Heart left ventricle (tissue), 16 donors: ENCODE results near the gene CX3CL1. TPM values are rescaled to one million over a fixed set of nuclear protein-coding genes. Genes with fewer than 3 reads are reported as not detected.

Source experiments
- ATAC-seq, 4 donors: fragments of 200-7000 bp; cut with Tn5 transposase; one replicate each; pipeline ENCODE4 v1.9.1; 2020 to 2022; ENCODE audit warnings: moderate library complexity in 4 of 4, mild to moderate bottlenecking in 3 of 4, moderate number of reproducible peaks in 1 of 4
- DNase-seq, 5 donors: peaks; one replicate each; pipeline ENCODE4 v3.0.0-alpha.2; 2020
- H3K27ac ChIP-seq, 12 donors: fragments of 200-600 bp; sonication (generic) in 4 of 12; one replicate each; pipeline versions ENCODE4 v1.5.0 to v1.8.0; 2016 to 2022; ENCODE audit warnings: mild to moderate bottlenecking in 2 of 12
- H3K27me3 ChIP-seq, 9 donors: fragments of 200-600 bp; sonication (generic) in 2 of 9; one replicate each; pipeline versions ENCODE4 v1.5.1 to v1.8.0; 2016 to 2022; ENCODE audit warnings: mild to moderate bottlenecking in 3 of 9
- H3K36me3 ChIP-seq, 9 donors: fragments of 200-600 bp; sonication (generic) in 2 of 9; one replicate each; pipeline versions ENCODE4 v1.5.0 to v1.8.0; 2018 to 2022; ENCODE audit warnings: mild to moderate bottlenecking in 2 of 9
- H3K4me1 ChIP-seq, 12 donors: fragments of 200-600 bp; sonication (generic) in 4 of 12; one replicate each; pipeline versions ENCODE4 v1.5.0 to v1.8.0; 2016 to 2022; ENCODE audit warnings: mild to moderate bottlenecking in 3 of 12
- H3K4me3 ChIP-seq, 12 donors: fragments of 200-600 bp; sonication (generic) in 4 of 12; one replicate each; pipeline versions ENCODE4 v1.5.0 to v1.8.0; 2017 to 2022; ENCODE audit warnings: mild to moderate bottlenecking in 9 of 12, moderate library complexity in 4 of 12
- H3K9me3 ChIP-seq, 12 donors: fragments of 200-600 bp; sonication (generic) in 4 of 12; one replicate each; pipeline versions ENCODE4 v1.5.0 to v1.8.0; 2016 to 2022; ENCODE audit warnings: mild to moderate bottlenecking in 1 of 12
- POLR2A ChIP-seq, 2 donors: fragments of 450-650 bp; IDR thresholded peaks; one replicate each; pipeline ENCODE4 v1.6.1; 2017; ENCODE audit warnings: antibody characterized with exemption in 2 of 2, mild to moderate bottlenecking in 2 of 2, moderate library complexity in 2 of 2
- WGBS, 4 donors: extraction: QIAGEN DNeasy Blood & Tissue Kit in 2 of 4; methylation state at CpG; one replicate each; pipeline versions ENCODE4 v1.1.5 to v1.1.7; 2013 to 2018; 5-methylcytosine and 5-hydroxymethylcytosine counted together
- intact Hi-C, 10 donors: fragments of 100-400 bp; cut with DNase I; formaldehyde crosslinking; loops; one replicate each; pipeline versions ENCODE4 v1.11.1 to v1.14.2; 2022
- polyA plus RNA-seq, 2 donors: library from polyadenylated mRNA; stranded (reverse); fragments of 200-250 nt; gene quantifications; one replicate each; pipeline ENCODE4 v1.2.3, GENCODE V29; 2013
- total RNA-seq, 9 donors: library from RNA; depleted of rRNA in 2 of 9; stranded (reverse); fragments of >200 nt in 2 of 9; fragmentation: NEBNext Ultra II Directional in 3 of 9; extraction: Animal tissue kit (Norgen Biotek cat#: 25700) in 3 of 9; gene quantifications; one replicate each; pipeline versions ENCODE4 v1.1.0 to v1.2.4, GENCODE V29; 2016 to 2023
- TF ChIP-seq, protein P1 (sequence below), 12 donors: fragments of 200-600 bp; sonication (generic) in 4 of 12; IDR thresholded peaks; one replicate each; pipeline versions ENCODE4 v1.5.0 to v1.8.0; 2018 to 2022; ENCODE audit warnings: antibody characterized with exemption in 12 of 12, mild to moderate bottlenecking in 5 of 12
- donor health status: ischemic (EF 13 %, LVEDD 7.1; RV severe dilation, severe dysfunction).
- donor health status: healthy with polysubstance abuse.
- donor health status: DM: no; HTN: yes; CAD: no.
- donor health status: DM: no; HTN: no; CAD: no.
- donor health status: ischemic (EF 25% LVEDD 6.9; RV normal size, moderate dysfunction).
- donor health status: ischemic (EF 25% LVEDD 5.7; RV mildly dilated, moderate dysfunction).
- donor health status: healthy.
- donor health status: DM: yes; HTN: yes; CAD: no.
- donor health status: ischemic (EF 35%, LVEDD 5.7; RV mildly dilated, moderate dysfunction).
- donor health status: nonischemic (EF 11% LVEDD 7.7; RV severe dilation, severe dysfunction).
- donor health status: DM: yes; HTN: yes; CAD: no.
- donor health status: PGD.
- donor health status: ischemic (EF 29% LVEDD 5.4; RV normal size, mild dysfunction).
- donor health status: nonischemic (EF 23%, LVEDD 6.1; RV moderate dilation, normal function).

CX3CL1 gene
- total and polyA plus RNA-seq, 11 donors = 8.3 to 59.5 (median 15.4) TPM

DNA sequence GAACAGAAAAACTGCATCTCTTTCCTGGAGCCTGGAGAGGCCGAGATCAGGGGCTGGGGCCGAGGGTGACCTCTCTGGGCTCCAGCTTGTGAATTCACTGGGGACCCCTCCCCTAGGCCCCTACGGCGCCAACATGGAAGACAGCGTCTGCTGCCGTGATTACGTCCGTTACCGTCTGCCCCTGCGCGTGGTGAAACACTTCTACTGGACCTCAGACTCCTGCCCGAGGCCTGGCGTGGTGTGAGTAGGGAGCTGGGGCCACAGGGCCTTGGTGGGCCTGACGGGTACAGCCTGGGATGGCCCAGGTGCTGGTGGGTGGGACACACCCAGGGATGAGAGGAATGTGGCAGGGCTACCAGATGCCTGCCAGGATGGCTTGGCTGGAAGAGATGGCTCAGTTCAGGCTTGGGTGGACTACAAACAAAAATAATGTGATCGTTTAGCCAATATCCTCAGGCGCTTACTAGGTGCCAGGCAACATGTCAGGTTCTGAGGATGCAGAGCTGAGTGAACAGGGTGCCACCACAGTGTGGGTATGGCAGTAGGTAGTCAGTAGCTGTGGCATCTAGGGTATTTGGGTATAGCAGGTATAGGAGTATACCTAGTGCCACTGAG lies 11.9 kb upstream of the CX3CL1 start:
- DNase-seq (no peak), ATAC-seq (no peak)
- Histone ChIP-seq H3K27ac (no peak overlapping the region), H3K9me3 (no peaks in the 10 kb centered on the region), H3K4me3 (no peak overlapping the region), H3K27me3 (no peaks in the 10 kb centered on the region), H3K4me1 (peaks cover 0 to 4% (median 0%) of the 10 kb centered on the region in 12 donors), H3K36me3 (no peaks in the 10 kb centered on the region)
- intact Hi-C loops = no loop called here
- 91 to 97% (median 96%) methylated on average over 12 to 16 of the region's 16 CpGs for WGBS, 4 donors
- no peak for TF ChIP-seq POLR2A (IDR thresholded peaks at IDR 0.05)
- TF ChIP-seq, protein P1, sequence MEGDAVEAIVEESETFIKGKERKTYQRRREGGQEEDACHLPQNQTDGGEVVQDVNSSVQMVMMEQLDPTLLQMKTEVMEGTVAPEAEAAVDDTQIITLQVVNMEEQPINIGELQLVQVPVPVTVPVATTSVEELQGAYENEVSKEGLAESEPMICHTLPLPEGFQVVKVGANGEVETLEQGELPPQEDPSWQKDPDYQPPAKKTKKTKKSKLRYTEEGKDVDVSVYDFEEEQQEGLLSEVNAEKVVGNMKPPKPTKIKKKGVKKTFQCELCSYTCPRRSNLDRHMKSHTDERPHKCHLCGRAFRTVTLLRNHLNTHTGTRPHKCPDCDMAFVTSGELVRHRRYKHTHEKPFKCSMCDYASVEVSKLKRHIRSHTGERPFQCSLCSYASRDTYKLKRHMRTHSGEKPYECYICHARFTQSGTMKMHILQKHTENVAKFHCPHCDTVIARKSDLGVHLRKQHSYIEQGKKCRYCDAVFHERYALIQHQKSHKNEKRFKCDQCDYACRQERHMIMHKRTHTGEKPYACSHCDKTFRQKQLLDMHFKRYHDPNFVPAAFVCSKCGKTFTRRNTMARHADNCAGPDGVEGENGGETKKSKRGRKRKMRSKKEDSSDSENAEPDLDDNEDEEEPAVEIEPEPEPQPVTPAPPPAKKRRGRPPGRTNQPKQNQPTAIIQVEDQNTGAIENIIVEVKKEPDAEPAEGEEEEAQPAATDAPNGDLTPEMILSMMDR (IDR thresholded peaks at IDR 0.05) = no peak

- intact Hi-C loops = no loop called here
- DNase-seq = no peak
- no peaks in the 10 kb centered on the region for H3K9me3 ChIP-seq
- no peaks in the 10 kb centered on the region for H3K36me3 ChIP-seq
- WGBS, 4 donors = 77 to 87% (median 86%) methylated on average over 4 of the region's 4 CpGs
- TF ChIP-seq POLR2A (IDR thresholded peaks at IDR 0.05) = no peak
- TF ChIP-seq, protein P1 (IDR thresholded peaks at IDR 0.05) = no peak
- no peaks in the 10 kb centered on the region for H3K27me3 ChIP-seq
- no peak overlapping the region for H3K27ac ChIP-seq
- no peak overlapping the region for H3K4me3 ChIP-seq
- H3K4me1 ChIP-seq = peaks cover 0 to 13% (median 2%) of the 10 kb centered on the region in 12 donors
- ATAC-seq = no peak
These were observed 10.9 kb upstream of the CX3CL1 start for GRCh38 chr16:57361404-57361803.

GRCh38 chr16:57364143-57364542 lies 8.1 kb upstream of the CX3CL1 start:
- Histone ChIP-seq H3K27ac (no peak overlapping the region), H3K4me3 (no peak overlapping the region), H3K9me3 (no peaks in the 10 kb centered on the region), H3K36me3 (no peaks in the 10 kb centered on the region), H3K27me3 (no peaks in the 10 kb centered on the region), H3K4me1 (peaks cover 0 to 22% (median 10%) of the 10 kb centered on the region in 12 donors)
- intact Hi-C loops = no loop called here
- WGBS, 4 donors = 94 to 98% (median 98%) methylated on average over 3 of the region's 3 CpGs
- ATAC-seq (no peak), DNase-seq (no peak)
- TF ChIP-seq POLR2A (IDR thresholded peaks at IDR 0.05) = no peak
- TF ChIP-seq, protein P1 (IDR thresholded peaks at IDR 0.05) = no peak

DNA sequence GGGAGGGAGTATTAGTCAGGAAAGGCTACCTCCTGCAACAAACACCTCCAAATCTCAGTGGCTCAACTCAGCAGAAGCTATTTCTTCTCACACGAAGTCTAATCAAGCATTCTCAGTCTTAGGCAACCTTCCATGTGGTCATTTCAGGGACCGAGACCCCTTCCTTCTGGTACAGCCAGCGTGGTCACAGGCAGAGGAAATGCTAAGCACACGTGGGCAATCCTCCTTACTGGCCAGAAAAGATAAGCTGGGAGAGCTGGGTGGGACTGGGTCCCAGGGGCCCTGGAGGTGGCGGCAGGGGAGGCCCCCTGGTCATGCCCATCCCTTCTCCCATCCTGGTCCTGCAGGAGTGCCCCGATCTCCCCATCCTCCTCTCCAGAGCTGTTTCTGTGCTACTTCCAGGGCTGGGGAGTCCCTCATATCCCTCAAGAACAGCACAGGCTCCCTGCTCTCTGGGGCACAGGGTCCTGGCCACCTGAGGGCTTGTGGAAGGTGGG lies 5.7 kb upstream of the CX3CL1 start:
- WGBS, 4 donors = 20 to 63% (median 36%) methylated on average over 3 to 6 of the region's 6 CpGs
- Histone ChIP-seq H3K27ac (peak overlapping the region in 9 of 12 donors; percentile 1 to 63 (median 47)), H3K27me3 (no peaks in the 10 kb centered on the region), H3K4me3 (no peak overlapping the region), H3K4me1 (peaks cover 0 to 24% (median 12%) of the 10 kb centered on the region in 12 donors), H3K36me3 (no peaks in the 10 kb centered on the region), H3K9me3 (no peaks in the 10 kb centered on the region)
- ATAC-seq (peak; percentile 5 to 52 (median 36)), DNase-seq (no peak)
- no peak for TF ChIP-seq POLR2A (IDR thresholded peaks at IDR 0.05)
- TF ChIP-seq, protein P1 (IDR thresholded peaks at IDR 0.05) = no peak
- intact Hi-C loops = loop anchor here in 2 of 10 donors (5.0 kb wide), 1 partner anchor 49 kb away; no protein-coding TSS in a partner anchor
